Nucleus accumbens (tissue), 56 donors: Measurements from ENCODE around the gene ANO2.
"Not testable (repeated sequence)": the region's sequence is repeated elsewhere in the genome, so short reads cannot be mapped to it uniquely, and the experiment has no call there.

Source experiments
- DNase-seq, 56 donors: peaks; one replicate each; lab custom pipeline; 2025; lab: John Stamatoyannopoulos, UW

ANO2 gene

GRCh38 chr12:5705791-5706190 is 239.3 kb downstream of the ANO2 start:
- no peak for DNase-seq

- no peak for DNase-seq
Measured at GRCh38 chr12:5694759-5695409, 250.2 kb downstream of the ANO2 start.

GRCh38 chr12:5692850-5693249 is 252.2 kb downstream of the ANO2 start:
- DNase-seq: no peak

GRCh38 chr12:5691943-5692342 is 253.1 kb downstream of the ANO2 start:
- no peak for DNase-seq

GRCh38 chr12:5690240-5690639 is 254.8 kb downstream of the ANO2 start:
- no peak for DNase-seq

- no peak for DNase-seq
Measured at GRCh38 chr12:5689773-5690172, 255.3 kb downstream of the ANO2 start.

GRCh38 chr12:5688226-5688625 is 256.8 kb downstream of the ANO2 start:
- no peak for DNase-seq

DNA sequence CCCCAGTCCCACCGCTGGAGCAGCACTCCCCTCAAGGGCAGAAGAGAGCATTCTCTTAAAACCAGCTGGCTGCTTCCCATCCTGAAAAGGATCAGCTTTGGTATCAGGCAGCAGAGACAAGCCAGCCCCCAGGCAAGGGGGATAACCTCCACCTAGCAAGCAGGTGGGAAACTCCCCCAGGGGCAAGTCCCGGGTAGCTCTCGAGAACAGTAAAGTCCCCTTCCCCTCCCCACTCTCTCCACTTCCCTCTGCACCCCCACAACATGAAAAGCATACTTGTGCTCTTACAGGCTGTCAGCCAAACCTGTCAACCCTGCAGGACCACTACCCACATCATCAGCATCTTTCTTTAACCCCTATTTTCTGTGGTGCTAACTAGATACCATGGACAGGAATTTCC is 259.1 kb downstream of the ANO2 start:
- DNase-seq: no peak

GRCh38 chr12:5684989-5685388 is 260.1 kb downstream of the ANO2 start:
- no peak for DNase-seq

GRCh38 chr12:5682581-5682980 is 262.5 kb downstream of the ANO2 start:
- no peak for DNase-seq

GRCh38 chr12:5678176-5678575 is 266.9 kb downstream of the ANO2 start:
- DNase-seq: no peak

GRCh38 chr12:5669624-5670023 is 275.4 kb downstream of the ANO2 start:
- not testable (repeated sequence) for DNase-seq

DNA sequence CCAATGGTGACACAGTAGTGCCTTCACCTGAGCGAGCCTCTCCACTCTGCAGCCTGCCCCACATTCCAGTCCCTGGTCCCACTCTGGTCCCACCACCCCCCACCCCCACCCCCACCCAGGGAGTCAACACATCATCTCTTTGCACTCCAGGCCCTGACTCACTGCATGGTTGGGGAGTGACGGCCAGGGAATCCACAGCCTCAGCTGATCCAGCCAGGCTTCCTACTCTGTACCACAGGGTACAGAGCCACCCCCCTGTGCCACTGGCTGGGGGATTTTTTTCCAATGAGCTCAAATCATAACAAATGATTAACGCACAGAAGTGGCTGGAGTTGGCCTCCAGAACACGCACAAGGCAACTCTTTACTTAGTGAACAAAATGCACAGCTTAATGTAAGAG is 279.4 kb downstream of the ANO2 start:
- DNase-seq: no peak

DNA sequence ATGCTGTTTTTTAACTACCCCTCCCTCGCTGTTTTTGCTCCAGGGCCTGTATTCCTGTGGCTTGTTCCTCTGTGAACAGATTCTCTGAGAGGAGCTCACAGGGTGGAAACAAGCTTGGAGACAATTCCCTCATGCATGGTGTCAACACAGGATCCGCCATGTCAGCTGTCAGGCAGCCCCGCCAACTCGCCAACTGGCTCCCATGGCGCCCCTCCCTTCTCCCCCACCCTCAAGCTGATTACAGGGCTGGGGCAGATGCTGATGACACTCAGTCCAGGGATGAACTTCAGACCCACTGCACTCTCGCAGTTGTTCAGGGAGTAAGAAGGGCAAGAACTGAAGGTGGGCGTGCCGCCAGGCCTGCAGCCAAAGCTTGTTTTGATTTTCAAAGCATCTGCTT is 283.2 kb downstream of the ANO2 start:
- no peak for DNase-seq

- no peak for DNase-seq
Measured at GRCh38 chr12:5660238-5660637, 284.8 kb downstream of the ANO2 start.

- DNase-seq: not testable (repeated sequence)
Measured at GRCh38 chr12:5658339-5658941, 286.6 kb downstream of the ANO2 start.

- no peak for DNase-seq
Measured at GRCh38 chr12:5656836-5657235, 288.2 kb downstream of the ANO2 start.

DNA sequence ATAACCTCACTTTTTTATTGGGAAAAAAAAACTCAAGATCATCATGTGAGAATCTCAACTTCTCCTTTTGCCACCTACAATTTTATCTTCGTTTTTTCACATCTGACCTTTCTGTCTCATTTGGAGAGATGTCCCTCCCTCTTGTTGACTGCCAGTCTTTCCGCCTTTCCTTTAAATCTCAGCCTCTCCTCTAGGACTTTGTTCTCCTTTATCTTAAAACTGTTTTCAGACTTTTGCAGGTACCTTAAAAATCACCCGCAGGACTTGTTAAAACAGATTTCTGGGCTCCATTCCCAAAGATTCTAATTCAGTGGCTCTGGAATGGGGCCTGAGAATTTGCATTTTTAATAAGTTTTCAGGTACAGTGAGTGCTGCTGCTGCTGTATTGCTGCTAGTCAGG is 289.9 kb downstream of the ANO2 start:
- DNase-seq: no peak

GRCh38 chr12:5654019-5654418 is 291.0 kb downstream of the ANO2 start:
- DNase-seq: no peak

DNA sequence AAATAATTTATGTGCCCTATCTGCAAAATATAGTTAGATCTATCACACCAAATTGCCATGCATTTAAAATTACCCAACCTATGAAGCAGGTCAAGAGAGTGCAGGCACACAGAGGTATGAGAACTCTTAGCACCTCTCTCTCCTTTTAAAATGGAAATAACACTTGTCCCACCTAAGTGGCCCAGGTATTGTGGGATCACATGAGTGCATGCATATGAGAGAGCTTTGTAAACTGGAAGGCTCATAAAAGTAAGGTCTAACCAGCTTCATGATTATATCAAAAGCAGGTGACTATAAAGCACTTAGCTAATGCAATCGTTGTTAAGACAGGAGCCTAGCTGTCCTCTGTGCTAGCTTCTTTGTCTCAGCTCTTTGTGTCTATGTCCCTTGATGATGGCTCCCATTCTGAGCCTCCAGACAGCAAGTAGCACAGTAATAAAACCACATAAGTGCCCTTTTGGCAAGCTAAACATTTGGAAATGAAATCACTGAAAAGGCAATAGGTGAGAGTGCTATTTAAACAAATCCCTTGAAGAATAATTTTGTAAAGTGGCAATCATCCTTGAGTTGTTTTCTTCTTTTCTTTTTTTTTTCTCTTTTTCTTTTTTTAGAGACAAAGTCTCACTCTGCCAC is 294.1 kb downstream of the ANO2 start:
- DNase-seq: no peak

DNA sequence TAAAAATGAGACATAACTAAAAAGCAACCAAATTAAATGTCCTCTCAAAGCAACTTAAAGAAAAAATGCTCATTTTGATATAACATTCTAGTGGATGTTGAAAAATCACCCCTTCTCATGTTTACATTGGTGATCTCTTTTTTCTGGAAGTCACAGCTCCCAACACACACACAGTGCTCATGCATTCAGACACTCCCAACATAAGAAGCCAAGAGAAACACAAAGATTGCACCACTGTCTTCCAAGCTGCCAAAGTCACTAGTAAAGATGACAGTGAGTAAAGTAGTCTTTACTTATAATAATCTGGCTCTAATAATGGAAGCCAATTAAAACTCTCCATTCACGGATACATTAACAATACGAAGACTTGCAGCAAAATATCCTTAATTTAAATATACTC is 294.8 kb downstream of the ANO2 start:
- DNase-seq: no peak

DNA sequence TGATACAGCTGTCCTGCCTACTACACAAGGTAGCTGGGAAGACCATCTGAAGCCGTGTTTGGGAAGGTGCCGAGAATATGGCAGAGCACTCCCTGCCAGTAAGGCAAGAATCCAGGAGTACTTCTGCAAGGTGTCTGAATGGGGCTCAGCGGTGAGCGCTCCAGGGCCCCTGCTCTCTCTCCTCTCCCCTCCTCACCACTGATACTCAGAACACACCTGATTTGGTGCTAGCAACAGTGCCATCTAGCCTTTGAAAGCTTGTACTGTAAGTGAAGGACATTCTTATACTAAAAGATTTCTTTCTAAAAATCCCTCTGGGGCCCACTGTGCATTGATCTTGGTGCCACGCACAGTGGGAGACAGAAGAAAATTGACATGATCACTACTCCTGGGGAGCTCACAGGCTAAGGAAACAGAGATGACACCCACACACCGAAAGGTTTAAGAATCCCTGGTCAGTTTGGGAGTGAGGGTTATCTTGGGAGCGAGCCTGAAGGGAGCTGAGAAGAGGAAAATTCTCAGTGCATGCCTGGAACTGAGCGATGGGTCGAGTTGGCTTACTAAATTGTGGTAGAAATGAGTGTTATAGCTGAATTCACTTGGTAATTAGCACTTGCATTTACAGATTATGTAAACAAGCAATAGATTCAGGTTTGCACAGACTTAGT is 296.2 kb downstream of the ANO2 start:
- peak in 3 of 56 donors; percentile 6 to 13 (median 8) for DNase-seq
